Urinary bladder (tissue), 4 donors: ENCODE data around the gene NEURL2. TPM values are rescaled to one million over a fixed set of nuclear protein-coding genes. Genes with fewer than 3 reads are reported as not detected.
"Not testable (repeated sequence)": the region's sequence is repeated elsewhere in the genome, so short reads cannot be mapped to it uniquely, and the experiment has no call there.

Source experiments
- DNase-seq: peaks from one replicate; pipeline ENCODE4 v3.0.0-alpha.2; 2015; ENCODE audit errors: extremely low spot score
- H3K27ac ChIP-seq: one replicate; pipeline ENCODE4 v1.5.1; 2013; ENCODE audit warnings: low read depth, mild to moderate bottlenecking, moderate library complexity
- H3K36me3 ChIP-seq: one replicate; pipeline ENCODE4 v1.6.1; 2013; ENCODE audit warnings: mild to moderate bottlenecking, moderate library complexity; ENCODE audit not compliant: insufficient read depth
- H3K4me1 ChIP-seq: one replicate; pipeline ENCODE4 v1.6.1; 2013; ENCODE audit warnings: mild to moderate bottlenecking, moderate library complexity; ENCODE audit not compliant: insufficient read depth
- H3K4me3 ChIP-seq: one replicate; pipeline ENCODE4 v1.5.1; 2013; ENCODE audit warnings: low read depth, low read length
- WGBS: extraction: QIAGEN DNeasy Blood & Tissue Kit; methylation state at CpG from one replicate; pipeline ENCODE4 v1.1.7; 2013; 5-methylcytosine and 5-hydroxymethylcytosine counted together
- polyA plus RNA-seq: library from polyadenylated mRNA; stranded (reverse); fragments of 200-250 nt; gene quantifications from one replicate; pipeline ENCODE4 v1.2.3, GENCODE V29; 2013
- total RNA-seq: library from RNA; depleted of rRNA; stranded (reverse); fragments of >200 nt; gene quantifications from one replicate; pipeline ENCODE4 v1.2.3, GENCODE V29; 2014
- donor health status: healthy with polysubstance abuse.
- donor health status: healthy.

Gene NEURL2
- total and polyA plus RNA-seq, 2 donors, result 4.8 to 11.7 TPM

- Histone ChIP-seq H3K36me3 (no peaks in the 10 kb centered on the region), H3K27ac (peak within 1 kb of the TSS; percentile 79), H3K4me3 (peak within 1 kb of the TSS; percentile 41), H3K4me1 (no peaks in the 10 kb centered on the region)
- no peak for DNase-seq
- WGBS, result under 1% methylated on average over 58 of the region's 58 CpGs
These were observed 20.7 kb upstream of the NEURL2 start, which contains the start of gene PLTP for GRCh38 chr20:45911486-45912343. Gene PLTP (minus strand): TSS chr20:45912155. CDS start chr20:45911452, 703 bp downstream.

GRCh38 chr20:45910670-45911485, 19.9 kb upstream of the NEURL2 start:
- H3K4me1 ChIP-seq, result no peaks in the 10 kb centered on the region
- peak overlapping the region; percentile 41 for H3K4me3 ChIP-seq
- H3K27ac ChIP-seq, result peak overlapping the region; percentile 65
- WGBS, result 2% methylated on average over 43 of the region's 43 CpGs
- DNase-seq, result peak; percentile 95
- no peaks in the 10 kb centered on the region for H3K36me3 ChIP-seq

GRCh38 chr20:45909817-45910669, 19.0 kb upstream of the NEURL2 start:
- WGBS, result 81% methylated on average over 22 of the region's 22 CpGs
- Histone ChIP-seq H3K27ac (no peak overlapping the region), H3K36me3 (no peaks in the 10 kb centered on the region), H3K4me1 (no peaks in the 10 kb centered on the region), H3K4me3 (no peak overlapping the region)
- no peak for DNase-seq

GRCh38 chr20:45909336-45909808, 18.4 kb upstream of the NEURL2 start:
- no peaks in the 10 kb centered on the region for H3K4me1 ChIP-seq
- no peaks in the 10 kb centered on the region for H3K36me3 ChIP-seq
- WGBS, result 89% methylated on average over 12 of the region's 12 CpGs
- DNase-seq, result no peak
- no peak overlapping the region for H3K4me3 ChIP-seq
- no peak overlapping the region for H3K27ac ChIP-seq

- Histone ChIP-seq H3K36me3 (no peaks in the 10 kb centered on the region), H3K4me1 (no peaks in the 10 kb centered on the region), H3K27ac (no peak overlapping the region), H3K4me3 (no peak overlapping the region)
- no peak for DNase-seq
- WGBS, result 97% methylated on average over 2 of the region's 2 CpGs
These were observed 17.1 kb upstream of the NEURL2 start for GRCh38 chr20:45908084-45908483.

- H3K4me3 ChIP-seq, result no peak overlapping the region
- 94% methylated on average over 17 of the region's 17 CpGs for WGBS
- H3K27ac ChIP-seq, result no peak overlapping the region
- no peaks in the 10 kb centered on the region for H3K36me3 ChIP-seq
- no peak for DNase-seq
- no peaks in the 10 kb centered on the region for H3K4me1 ChIP-seq
These were observed 16.4 kb upstream of the NEURL2 start for GRCh38 chr20:45907219-45907948.

GRCh38 chr20:45905505-45906079, 14.6 kb upstream of the NEURL2 start:
- WGBS, result 89% methylated on average over 8 of the region's 8 CpGs
- no peak overlapping the region for H3K27ac ChIP-seq
- H3K4me1 ChIP-seq, result no peaks in the 10 kb centered on the region
- DNase-seq, result no peak
- H3K4me3 ChIP-seq, result no peak overlapping the region
- H3K36me3 ChIP-seq, result no peaks in the 10 kb centered on the region

- WGBS, result 83% methylated on average over 16 of the region's 16 CpGs
- no peaks in the 10 kb centered on the region for H3K4me1 ChIP-seq
- no peaks in the 10 kb centered on the region for H3K36me3 ChIP-seq
- no peak overlapping the region for H3K27ac ChIP-seq
- no peak overlapping the region for H3K4me3 ChIP-seq
- DNase-seq, result no peak
These were observed 13.8 kb upstream of the NEURL2 start for GRCh38 chr20:45904583-45905504.

- no peaks in the 10 kb centered on the region for H3K4me1 ChIP-seq
- peaks cover 3% of the 10 kb centered on the region for H3K36me3 ChIP-seq
- 93% methylated on average over 14 of the region's 14 CpGs for WGBS
- H3K4me3 ChIP-seq, result no peak overlapping the region
- no peak for DNase-seq
- H3K27ac ChIP-seq, result no peak overlapping the region
These were observed 11.2 kb upstream of the NEURL2 start for GRCh38 chr20:45902199-45902701.

- H3K4me3 ChIP-seq, H3K27ac ChIP-seq, DNase-seq, H3K4me1 ChIP-seq, H3K36me3 ChIP-seq: not testable (repeated sequence)
- WGBS, result 96% methylated on average over 6 of the region's 6 CpGs
These were observed 10.3 kb upstream of the NEURL2 start for GRCh38 chr20:45901332-45901731.

- peaks cover 4% of the 10 kb centered on the region for H3K36me3 ChIP-seq
- H3K4me3 ChIP-seq, result no peak overlapping the region
- DNase-seq, result no peak
- H3K4me1 ChIP-seq, result no peaks in the 10 kb centered on the region
- H3K27ac ChIP-seq, result no peak overlapping the region
- WGBS, result 87% methylated on average over 13 of the region's 13 CpGs
These were observed 8.2 kb upstream of the NEURL2 start for GRCh38 chr20:45899046-45899835.
